Measurements from ENCODE around the gene JUN.
"Not testable (repeated sequence)": the region's sequence is repeated elsewhere in the genome, so short reads cannot be mapped to it uniquely, and the experiment has no call there.

The JUN gene

GRCh38 chr1:58809325-58810010, 25.6 kb upstream of the JUN start:
- in situ Hi-C loops (cut with MboI; ENCODE audit: low sequenced_read_pairs): no loop called here

DNA sequence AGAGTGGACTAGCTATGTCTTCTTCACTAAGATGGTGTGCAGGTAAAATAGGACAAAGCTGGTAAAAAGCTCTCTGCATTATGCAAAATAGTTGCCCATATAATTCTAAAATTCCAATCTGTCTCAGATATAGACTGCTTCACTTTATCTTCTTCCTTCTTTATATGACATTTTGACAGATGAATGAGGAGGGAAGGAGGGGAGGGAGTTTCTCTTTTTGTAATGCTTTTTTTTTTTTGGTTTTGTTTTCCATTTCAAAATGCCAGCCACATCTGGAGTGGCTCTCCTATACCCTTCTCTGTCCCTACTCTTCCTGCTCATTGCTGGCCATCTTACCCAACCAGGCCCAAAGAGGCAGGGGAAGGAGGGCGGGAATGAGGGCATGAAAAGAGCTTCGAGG, 24.2 kb upstream of the JUN start:
- in situ Hi-C loops (cut with MboI; ENCODE audit: low sequenced_read_pairs): no loop called here

GRCh38 chr1:58805716-58806571, 22.1 kb upstream of the JUN start:
- in situ Hi-C loops (cut with MboI; ENCODE audit: low sequenced_read_pairs): no loop called here

GRCh38 chr1:58804853-58805565, 21.2 kb upstream of the JUN start:
- in situ Hi-C loops (cut with MboI; ENCODE audit: low sequenced_read_pairs): no loop called here

DNA sequence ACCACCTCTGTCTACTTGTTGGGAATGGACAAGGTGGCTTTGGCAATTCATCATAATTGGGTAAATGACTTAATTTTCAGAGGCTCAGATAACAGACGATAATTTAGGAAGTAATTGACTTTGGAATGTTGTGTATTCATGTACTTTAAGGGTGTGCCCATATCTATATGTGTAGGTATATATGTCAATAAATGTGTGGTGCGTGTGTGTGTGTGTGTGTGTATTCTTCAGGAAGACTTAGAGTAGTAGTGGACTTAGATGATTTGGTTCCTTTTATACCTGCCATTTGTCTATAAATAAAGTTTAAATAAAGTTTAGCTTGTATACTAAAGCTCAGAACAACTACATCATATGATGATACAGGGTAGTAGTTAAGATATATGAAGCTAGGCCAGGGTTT, 20.0 kb upstream of the JUN start:
- in situ Hi-C loops (cut with MboI; ENCODE audit: low sequenced_read_pairs): no loop called here

- in situ Hi-C loops (cut with MboI; ENCODE audit: low sequenced_read_pairs): no loop called here
Measured at GRCh38 chr1:58802640-58803399, 19.0 kb upstream of the JUN start.

DNA sequence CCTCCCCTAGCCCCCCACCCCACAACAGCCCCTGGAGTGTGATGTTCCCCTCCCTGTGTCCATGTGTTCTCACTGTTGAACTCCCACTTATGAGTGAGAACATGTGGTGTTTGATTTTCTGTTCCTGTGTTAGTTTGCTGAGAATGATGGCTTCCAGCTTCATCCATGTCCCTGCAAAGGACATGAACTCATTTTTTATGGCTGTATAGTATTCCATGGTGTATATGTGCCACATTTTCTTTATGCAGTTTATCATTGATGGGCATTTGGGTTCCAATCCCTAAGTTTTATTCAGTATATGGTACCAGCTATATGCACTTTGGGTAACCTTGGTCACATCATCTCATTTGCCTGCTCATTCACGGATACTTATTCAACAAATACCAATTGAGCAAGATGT, 17.4 kb upstream of the JUN start:
- in situ Hi-C loops (cut with MboI; ENCODE audit: low sequenced_read_pairs): not testable (repeated sequence)

DNA sequence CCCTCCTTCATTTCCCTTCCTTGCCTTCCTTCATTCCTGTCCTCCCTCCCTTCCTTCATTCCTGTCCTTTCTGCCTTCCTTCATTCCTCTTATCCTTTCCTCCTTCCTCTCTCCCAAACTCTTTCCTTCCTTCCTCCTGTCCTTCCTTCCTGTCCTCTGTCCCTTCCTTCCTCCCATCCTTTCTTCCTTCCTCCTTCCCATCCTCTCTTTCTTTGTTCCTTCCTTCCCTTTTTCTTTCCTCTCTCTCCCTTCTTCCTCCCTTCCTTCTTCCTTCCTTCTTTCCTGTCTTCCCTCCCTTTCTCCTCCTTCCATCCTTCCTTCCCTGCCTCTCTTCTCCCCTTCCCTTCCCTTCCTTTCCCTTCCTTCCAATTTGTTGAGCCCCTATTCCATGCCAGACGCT, 15.8 kb upstream of the JUN start:
- in situ Hi-C loops (cut with MboI; ENCODE audit: low sequenced_read_pairs): loop anchor here (25.0 kb wide), 1 partner anchor 488 kb away; the partner anchor contains the start of gene FGGY

DNA sequence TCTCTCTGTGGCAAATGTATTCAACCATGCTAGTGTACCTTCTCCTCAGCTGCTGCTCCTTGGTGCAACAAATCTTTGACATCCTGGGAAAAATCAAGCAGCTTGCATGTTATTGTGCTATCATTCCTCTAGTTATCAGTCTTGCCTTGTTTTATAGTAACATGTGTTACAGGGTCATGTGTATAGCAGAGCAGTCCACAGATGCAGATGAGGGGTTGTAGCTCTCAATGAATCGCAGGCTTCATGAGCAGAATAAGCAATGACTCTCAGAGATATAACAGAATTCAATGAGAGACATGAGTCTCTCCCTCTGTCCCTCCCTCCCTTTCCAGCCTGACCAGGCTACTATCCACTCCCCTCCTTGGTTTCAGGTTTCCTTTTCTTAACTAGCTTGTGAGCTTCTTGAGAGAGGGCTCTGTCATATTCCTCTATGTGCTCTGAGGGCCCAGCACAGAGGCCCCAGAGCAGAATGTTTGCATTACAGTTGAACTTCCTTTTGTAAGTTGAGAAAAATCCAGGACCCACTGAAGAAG, 15.1 kb upstream of the JUN start:
- in situ Hi-C loops (cut with MboI; ENCODE audit: low sequenced_read_pairs): loop anchor here (25.0 kb wide), 1 partner anchor 488 kb away; the partner anchor contains the start of gene FGGY

- in situ Hi-C loops (cut with MboI; ENCODE audit: low sequenced_read_pairs): loop anchor here (25.0 kb wide), 1 partner anchor 491 kb away; the partner anchor contains the start of gene FGGY
Measured at GRCh38 chr1:58796416-58796815, 12.6 kb upstream of the JUN start.

- in situ Hi-C loops (cut with MboI; ENCODE audit: low sequenced_read_pairs): loop anchor here (25.0 kb wide), 1 partner anchor 493 kb away; the partner anchor contains the start of gene FGGY
Measured at GRCh38 chr1:58794585-58794984, 10.7 kb upstream of the JUN start.

- in situ Hi-C loops (cut with MboI; ENCODE audit: low sequenced_read_pairs): loop anchor here (25.0 kb wide), 1 partner anchor 494 kb away; the partner anchor contains the start of gene FGGY
Measured at GRCh38 chr1:58792846-58793245, 9.0 kb upstream of the JUN start.

DNA sequence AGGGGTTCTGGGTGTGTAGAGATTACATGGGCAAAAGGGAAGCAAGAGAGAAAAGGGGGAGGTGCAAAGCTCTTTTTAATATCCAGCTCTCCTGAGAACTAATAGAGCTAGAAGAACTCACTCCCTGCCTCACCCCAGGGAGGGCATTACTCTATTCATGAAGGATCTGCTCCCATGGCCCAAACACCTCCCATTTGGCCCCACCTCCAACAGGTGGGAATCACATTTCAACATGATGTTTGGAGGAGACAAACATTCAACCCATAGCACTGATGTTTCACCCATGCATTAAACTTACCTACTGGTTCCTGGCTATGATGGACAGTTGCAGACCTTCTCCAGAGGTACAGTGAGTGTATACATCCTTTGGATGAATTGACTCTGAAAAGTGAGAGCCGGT, 7.3 kb upstream of the JUN start:
- in situ Hi-C loops (cut with MboI; ENCODE audit: low sequenced_read_pairs): loop anchor here (25.0 kb wide), 1 partner anchor 496 kb away; the partner anchor contains the start of gene FGGY

GRCh38 chr1:58789996-58790660, 6.3 kb upstream of the JUN start:
- in situ Hi-C loops (cut with MboI; ENCODE audit: low sequenced_read_pairs): loop anchor here (25.0 kb wide), 1 partner anchor 497 kb away; the partner anchor contains the start of gene FGGY

DNA sequence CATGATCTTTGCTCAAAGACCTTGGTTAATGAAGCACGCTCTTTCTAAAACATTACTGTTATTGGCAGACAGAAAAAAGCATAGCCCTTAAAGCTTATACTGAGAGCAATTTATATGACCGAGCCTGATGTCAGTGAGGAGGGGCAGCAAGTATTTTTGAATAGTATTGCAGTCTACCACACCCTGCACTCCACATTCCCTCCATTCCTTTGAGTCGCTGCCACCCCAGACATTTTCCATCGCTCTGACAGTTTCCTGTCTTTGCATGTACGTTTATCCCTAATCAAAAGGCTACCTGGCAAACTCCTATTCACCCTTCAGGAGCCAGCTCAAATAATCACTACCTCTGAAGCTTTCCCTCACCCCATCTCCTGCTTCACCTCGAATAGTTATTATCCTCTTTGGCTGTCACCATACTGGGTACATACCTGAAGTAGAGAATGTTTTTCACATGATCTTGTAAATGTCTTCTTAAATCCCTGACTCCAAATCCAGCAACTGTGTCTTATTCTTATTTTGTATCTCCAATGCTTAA, 5.5 kb upstream of the JUN start:
- in situ Hi-C loops (cut with MboI; ENCODE audit: low sequenced_read_pairs): loop anchor here (25.0 kb wide), 1 partner anchor 498 kb away; the partner anchor contains the start of gene FGGY

- in situ Hi-C loops (cut with MboI; ENCODE audit: low sequenced_read_pairs): loop anchor here (25.0 kb wide), 1 partner anchor 499 kb away; the partner anchor contains the start of gene FGGY
Measured at GRCh38 chr1:58788259-58788658, 4.4 kb upstream of the JUN start.

GRCh38 chr1:58786927-58787245, 3.0 kb upstream of the JUN start:
- in situ Hi-C loops (cut with MboI; ENCODE audit: low sequenced_read_pairs): loop anchor here (25.0 kb wide), 1 partner anchor 500 kb away; the partner anchor contains the start of gene FGGY

- in situ Hi-C loops (cut with MboI; ENCODE audit: low sequenced_read_pairs): loop anchor here (25.0 kb wide), 1 partner anchor 501 kb away; the partner anchor contains the start of gene FGGY
Measured at GRCh38 chr1:58786184-58786926, 2.5 kb upstream of the JUN start.
